Gastroesophageal sphincter (tissue), 3 donors: ENCODE measurements around the gene MYRF.

Source experiments
- CTCF ChIP-seq, 4 experiments: fragments of 200-600 bp in 2 of 4; fragments of 450-650 bp in 2 of 4; sonication (generic) in 1 of 4; IDR thresholded peaks; one replicate each; pipeline ENCODE4 v1.5.1; 2017 to 2019; ENCODE audit warnings: antibody characterized with exemption in 4 of 4, mild to moderate bottlenecking in 2 of 4, moderate library complexity in 2 of 4
- POLR2A ChIP-seq, 2 donors: fragments of 450-650 bp; IDR thresholded peaks; one replicate each; pipeline ENCODE4 v1.6.1; 2017; ENCODE audit warnings: antibody characterized with exemption in 2 of 2, mild to moderate bottlenecking in 2 of 2, moderate library complexity in 1 of 2
- POLR2AphosphoS5 ChIP-seq: sonication (generic); formaldehyde crosslinking; IDR thresholded peaks from one replicate; pipeline ENCODE4 v1.6.1; 2017; ENCODE audit warnings: antibody characterized with exemption

DNA sequence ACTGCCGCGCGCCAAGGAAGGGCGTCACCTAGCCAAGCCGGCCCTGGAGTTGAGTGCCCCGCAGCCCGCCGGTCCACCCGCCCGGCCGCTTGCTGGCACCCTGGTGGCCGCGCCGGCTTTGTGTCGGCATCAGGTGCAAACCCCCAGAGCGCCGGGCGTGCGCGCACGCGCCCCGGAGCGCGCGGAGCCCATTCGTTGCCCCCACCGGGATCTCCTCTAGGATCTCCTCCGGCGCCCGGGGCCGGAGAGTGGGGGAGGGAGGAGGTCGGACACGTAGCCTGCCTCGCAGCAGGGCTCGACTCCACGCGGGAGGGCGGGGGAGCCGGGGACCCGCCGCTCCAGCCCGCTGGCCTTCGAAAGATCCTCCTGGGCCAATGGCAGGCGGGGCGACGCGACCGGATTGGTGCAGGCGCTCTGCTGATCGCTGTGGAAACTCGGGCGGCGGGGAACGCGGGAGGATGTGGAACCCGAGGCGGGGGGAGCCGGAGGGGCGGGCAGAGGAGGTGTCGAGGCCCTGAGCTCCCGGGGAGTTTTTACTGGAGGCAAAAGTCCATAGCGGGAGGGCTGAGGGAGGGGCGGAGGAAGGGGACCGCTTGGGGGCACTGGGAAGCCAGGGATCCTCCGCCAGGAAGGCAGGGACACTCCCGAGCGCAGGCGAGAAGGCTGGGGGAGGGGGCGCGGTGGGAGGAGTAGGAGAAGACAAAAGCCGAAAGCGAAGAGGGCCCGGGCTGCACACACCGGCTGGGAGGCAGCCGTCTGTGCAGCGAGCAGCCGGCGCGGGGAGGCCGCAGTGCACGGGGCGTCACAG lies 75.3 kb downstream of the MYRF start, which contains the start of gene FADS2:
- TF ChIP-seq POLR2AphosphoS5, result peak; percentile 56
- TF ChIP-seq CTCF (IDR thresholded peaks at IDR 0.05), result peak in 3 of 4 experiments; percentile 5 to 42 (median 40)
- TF ChIP-seq POLR2A (IDR thresholded peaks at IDR 0.05), result peak; percentile 69 to 75
